Keratinocyte (primary cell): Measurements from ENCODE around the gene MUC5B. TPM values are rescaled to one million over a fixed set of nuclear protein-coding genes. Genes with fewer than 3 reads are reported as not detected.

Experiments
- DNase-seq: peaks from one replicate; pipeline ENCODE4 v3.0.0-alpha.2; 2011; ENCODE audit warnings: low read depth, missing footprints, low spot score
- FAIRE-seq: peaks from 2 replicates; lab custom pipeline; 2011; peaks lifted over from hg19 to GRCh38; lab: Jason Lieb, UNC
- H2AFZ ChIP-seq: 2 replicates; pipeline ENCODE4 v1.6.0; 2012; ENCODE audit warnings: low read length, control low read depth, inconsistent platforms; ENCODE audit not compliant: control insufficient read depth
- H3K27ac ChIP-seq: 2 replicates; pipeline ENCODE4 v1.5.1; 2011; ENCODE audit warnings: low read length; ENCODE audit not compliant: control insufficient read depth, insufficient read depth
- H3K27me3 ChIP-seq: 3 replicates; pipeline ENCODE4 v1.6.0; 2011; ENCODE audit warnings: low read length; ENCODE audit not compliant: control insufficient read depth, insufficient read depth; ENCODE audit errors: extremely low read depth
- H3K36me3 ChIP-seq, 2 experiments: 2 replicates in 1 of 2; 3 replicates in 1 of 2; pipeline ENCODE4 v1.5.1; 2011; ENCODE audit warnings: low read length in 2 of 2, mild to moderate bottlenecking in 1 of 2; ENCODE audit not compliant: control insufficient read depth in 2 of 2, insufficient read depth in 2 of 2; ENCODE audit errors: extremely low read depth in 1 of 2
- H3K4me1 ChIP-seq: 3 replicates; pipeline ENCODE4 v1.5.1; 2011; ENCODE audit warnings: low read length; ENCODE audit not compliant: control insufficient read depth, insufficient read depth; ENCODE audit errors: extremely low read depth
- H3K4me2 ChIP-seq: 3 replicates; pipeline ENCODE4 v1.6.0; 2011; ENCODE audit warnings: low read depth, low read length; ENCODE audit not compliant: control insufficient read depth, insufficient read depth; ENCODE audit errors: extremely low read depth
- H3K4me3 ChIP-seq, 3 experiments: fragments of 200-600 bp in 1 of 3; sonication (generic) in 1 of 3; 2 replicates in 2 of 3; 3 replicates in 1 of 3; pipeline ENCODE4 v1.5.1; 2011 to 2016; ENCODE audit warnings: low read length in 3 of 3, mild to moderate bottlenecking in 3 of 3, control low read depth in 2 of 3, inconsistent platforms in 1 of 3, low read depth in 1 of 3, mixed read lengths in 1 of 3, mixed run types in 1 of 3, moderate library complexity in 1 of 3; ENCODE audit not compliant: control insufficient read depth in 2 of 3, insufficient read depth in 2 of 3; ENCODE audit errors: extremely low read depth in 1 of 3
- H3K79me2 ChIP-seq: 2 replicates; pipeline ENCODE4 v1.6.0; 2012; ENCODE audit warnings: low read length; ENCODE audit not compliant: control insufficient read depth, insufficient read depth
- H3K9ac ChIP-seq: 3 replicates; pipeline ENCODE4 v1.6.0; 2011; ENCODE audit warnings: low read length; ENCODE audit not compliant: control insufficient read depth, insufficient read depth; ENCODE audit errors: extremely low read depth
- H3K9me1 ChIP-seq: 3 replicates; pipeline ENCODE4 v1.6.0; 2011; ENCODE audit warnings: low read length; ENCODE audit not compliant: control insufficient read depth, insufficient read depth; ENCODE audit errors: extremely low read depth
- H3K9me3 ChIP-seq: 2 replicates; pipeline ENCODE4 v1.5.1; 2012; ENCODE audit warnings: low read depth, low read length; ENCODE audit not compliant: control insufficient read depth
- H4K20me1 ChIP-seq: 3 replicates; pipeline ENCODE4 v1.6.0; 2011; ENCODE audit warnings: low read length; ENCODE audit not compliant: control insufficient read depth, insufficient read depth; ENCODE audit errors: extremely low read depth
- EZH2 ChIP-seq: IDR thresholded peaks from one replicate; pipeline ENCODE4 v1.6.1; 2012; ENCODE audit warnings: inconsistent platforms, mild to moderate bottlenecking, low read length, moderate library complexity
- dilution Hi-C: fragments of 300-500 bp; cut with MboI; formaldehyde crosslinking; loops from one replicate; pipeline ENCODE4 v1.7.0; 2020; ENCODE audit warnings: low sequenced_read_pairs; ENCODE audit not compliant: extremely low pct_ligation_motif_present
- polyA plus RNA-seq, 5 experiments: library from polyadenylated mRNA; depleted of rRNA in 3 of 5; stranded (reverse) in 3 of 5; stranded (forward) in 1 of 5; unstranded in 1 of 5; fragments of >200 nt; gene quantifications; 1 replicate in 1 of 5; 2 replicates in 3 of 5; 3 replicates in 1 of 5; pipeline versions ENCODE4 v1.2.1 to v1.2.3, GENCODE V29; 2011 to 2012; ENCODE audit warnings: missing spikeins in 2 of 5, low read depth in 1 of 5, low replicate concordance in 1 of 5
- TF ChIP-seq, protein P1 (sequence below), 3 experiments: IDR thresholded peaks in 1 of 3; conservative IDR thresholded peaks in 1 of 3; optimal IDR thresholded peaks in 1 of 3; 2 replicates in 2 of 3; 3 replicates in 1 of 3; pipeline versions ENCODE3 to v1.5.1; 2011; ENCODE audit warnings: low read length in 3 of 3, mild to moderate bottlenecking in 3 of 3, moderate library complexity in 2 of 3, control low read depth in 1 of 3, inconsistent platforms in 1 of 3; ENCODE audit not compliant: insufficient read depth in 2 of 3; ENCODE audit errors: extremely low read depth in 1 of 3

MUC5B gene
- polyA plus RNA-seq, 1 donor (not counting 4 experiments of a cell fraction or from before 2014, with no cell fraction given), result not detected

DNA sequence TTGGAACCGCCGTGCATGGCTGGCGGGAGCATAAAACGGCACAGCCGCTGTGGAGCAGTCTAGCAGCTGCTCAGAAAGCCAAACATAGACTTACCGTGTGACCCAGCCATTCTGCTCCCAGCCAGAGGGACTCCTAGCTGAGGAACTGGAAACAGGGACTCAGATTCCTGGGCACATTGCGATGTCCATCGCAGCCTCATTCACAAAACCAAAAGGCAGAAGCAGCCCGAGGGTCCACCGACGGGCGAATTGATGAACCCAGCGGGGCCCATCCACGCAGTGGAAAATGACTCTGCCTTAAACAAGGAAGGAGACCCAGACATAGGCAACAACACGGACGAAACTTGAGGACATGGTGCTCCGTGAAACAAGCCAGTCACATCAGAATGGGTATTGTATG, 5.7 kb upstream of the MUC5B start:
- Histone ChIP-seq H3K79me2 (no peaks in the 10 kb centered on the region), H3K9me1 (no peaks in the 10 kb centered on the region), H3K27me3 (no peaks in the 10 kb centered on the region), H2AFZ (no peak overlapping the region), H3K9me3 (no peaks in the 10 kb centered on the region), H3K4me3 (no peak overlapping the region), H3K4me1 (no peaks in the 10 kb centered on the region), H3K36me3 (no peaks in the 10 kb centered on the region), H3K27ac (no peak overlapping the region), H4K20me1 (no peaks in the 10 kb centered on the region), H3K4me2 (no peak overlapping the region), H3K9ac (no peak overlapping the region)
- dilution Hi-C loops, result no loop called here
- DNase-seq (no peak), FAIRE-seq (no peak)
- TF ChIP-seq EZH2, result no peak
- TF ChIP-seq, protein P1, sequence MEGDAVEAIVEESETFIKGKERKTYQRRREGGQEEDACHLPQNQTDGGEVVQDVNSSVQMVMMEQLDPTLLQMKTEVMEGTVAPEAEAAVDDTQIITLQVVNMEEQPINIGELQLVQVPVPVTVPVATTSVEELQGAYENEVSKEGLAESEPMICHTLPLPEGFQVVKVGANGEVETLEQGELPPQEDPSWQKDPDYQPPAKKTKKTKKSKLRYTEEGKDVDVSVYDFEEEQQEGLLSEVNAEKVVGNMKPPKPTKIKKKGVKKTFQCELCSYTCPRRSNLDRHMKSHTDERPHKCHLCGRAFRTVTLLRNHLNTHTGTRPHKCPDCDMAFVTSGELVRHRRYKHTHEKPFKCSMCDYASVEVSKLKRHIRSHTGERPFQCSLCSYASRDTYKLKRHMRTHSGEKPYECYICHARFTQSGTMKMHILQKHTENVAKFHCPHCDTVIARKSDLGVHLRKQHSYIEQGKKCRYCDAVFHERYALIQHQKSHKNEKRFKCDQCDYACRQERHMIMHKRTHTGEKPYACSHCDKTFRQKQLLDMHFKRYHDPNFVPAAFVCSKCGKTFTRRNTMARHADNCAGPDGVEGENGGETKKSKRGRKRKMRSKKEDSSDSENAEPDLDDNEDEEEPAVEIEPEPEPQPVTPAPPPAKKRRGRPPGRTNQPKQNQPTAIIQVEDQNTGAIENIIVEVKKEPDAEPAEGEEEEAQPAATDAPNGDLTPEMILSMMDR (optimal IDR thresholded peaks at IDR 0.05 in 1 of 3, IDR thresholded peaks at IDR 0.05 in 1 of 3, conservative IDR thresholded peaks at IDR 0.05 in 1 of 3; ENCODE audit: extremely low read depth in 1 of 3, insufficient read depth in 2 of 3, low read length in 3 of 3), result no peak

- Histone ChIP-seq H2AFZ (no peak overlapping the region), H3K9me3 (no peaks in the 10 kb centered on the region), H3K4me2 (no peak overlapping the region), H3K9me1 (no peaks in the 10 kb centered on the region), H3K36me3 (no peaks in the 10 kb centered on the region), H3K27ac (no peak overlapping the region), H3K4me1 (no peaks in the 10 kb centered on the region), H3K79me2 (no peaks in the 10 kb centered on the region), H3K9ac (no peak overlapping the region), H3K4me3 (no peak overlapping the region), H4K20me1 (no peaks in the 10 kb centered on the region), H3K27me3 (no peaks in the 10 kb centered on the region)
- no peak for TF ChIP-seq EZH2
- TF ChIP-seq, protein P1 (optimal IDR thresholded peaks at IDR 0.05 in 1 of 3, IDR thresholded peaks at IDR 0.05 in 1 of 3, conservative IDR thresholded peaks at IDR 0.05 in 1 of 3; ENCODE audit: extremely low read depth in 1 of 3, insufficient read depth in 2 of 3, low read length in 3 of 3), result no peak
- FAIRE-seq (no peak), DNase-seq (no peak)
- dilution Hi-C loops, result no loop called here
Observed at GRCh38 chr11:1218256-1218787, 4.5 kb upstream of the MUC5B start.
